ENCODE measurements around the gene SMG9.
"Not testable (repeated sequence)": the region's sequence is repeated elsewhere in the genome, so short reads cannot be mapped to it uniquely, and the experiment has no call there.

The SMG9 gene

DNA sequence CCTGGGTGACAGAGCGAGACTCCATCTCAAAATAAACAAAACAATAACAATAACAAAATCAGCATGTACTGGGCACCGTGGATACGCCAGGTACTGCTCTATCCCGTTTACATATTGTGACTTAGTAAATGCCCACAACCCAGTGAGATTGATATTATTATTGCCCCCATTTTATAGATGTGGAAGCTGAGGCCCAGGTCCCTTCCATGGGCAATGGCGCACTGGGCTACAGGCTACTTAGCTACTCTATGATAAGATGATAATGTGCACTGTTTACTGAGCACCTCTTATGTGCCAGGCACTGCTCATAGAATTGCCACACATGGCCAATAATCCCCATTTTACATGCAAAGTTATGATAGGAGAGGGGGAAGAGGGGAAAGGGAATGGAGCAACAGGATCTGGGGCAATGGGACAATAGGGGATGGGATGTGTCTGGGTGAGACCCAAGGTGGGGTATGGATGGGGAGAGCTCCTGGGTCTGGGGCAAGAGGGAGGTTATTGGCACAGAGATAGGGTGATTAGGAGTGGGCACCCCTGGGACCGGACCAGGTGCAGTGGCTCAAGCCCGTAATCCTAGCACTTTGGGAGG lies 20.6 kb upstream of the SMG9 start:
- TF ChIP-seq, protein P1, sequence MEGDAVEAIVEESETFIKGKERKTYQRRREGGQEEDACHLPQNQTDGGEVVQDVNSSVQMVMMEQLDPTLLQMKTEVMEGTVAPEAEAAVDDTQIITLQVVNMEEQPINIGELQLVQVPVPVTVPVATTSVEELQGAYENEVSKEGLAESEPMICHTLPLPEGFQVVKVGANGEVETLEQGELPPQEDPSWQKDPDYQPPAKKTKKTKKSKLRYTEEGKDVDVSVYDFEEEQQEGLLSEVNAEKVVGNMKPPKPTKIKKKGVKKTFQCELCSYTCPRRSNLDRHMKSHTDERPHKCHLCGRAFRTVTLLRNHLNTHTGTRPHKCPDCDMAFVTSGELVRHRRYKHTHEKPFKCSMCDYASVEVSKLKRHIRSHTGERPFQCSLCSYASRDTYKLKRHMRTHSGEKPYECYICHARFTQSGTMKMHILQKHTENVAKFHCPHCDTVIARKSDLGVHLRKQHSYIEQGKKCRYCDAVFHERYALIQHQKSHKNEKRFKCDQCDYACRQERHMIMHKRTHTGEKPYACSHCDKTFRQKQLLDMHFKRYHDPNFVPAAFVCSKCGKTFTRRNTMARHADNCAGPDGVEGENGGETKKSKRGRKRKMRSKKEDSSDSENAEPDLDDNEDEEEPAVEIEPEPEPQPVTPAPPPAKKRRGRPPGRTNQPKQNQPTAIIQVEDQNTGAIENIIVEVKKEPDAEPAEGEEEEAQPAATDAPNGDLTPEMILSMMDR (conservative IDR thresholded peaks at IDR 0.05; ENCODE audit: low read depth, low read length): no peak
- Histone ChIP-seq H3K4me2 (no peak overlapping the region), H3K79me2 (ENCODE audit: insufficient read depth, low read depth) (no peaks in the 10 kb centered on the region)

DNA sequence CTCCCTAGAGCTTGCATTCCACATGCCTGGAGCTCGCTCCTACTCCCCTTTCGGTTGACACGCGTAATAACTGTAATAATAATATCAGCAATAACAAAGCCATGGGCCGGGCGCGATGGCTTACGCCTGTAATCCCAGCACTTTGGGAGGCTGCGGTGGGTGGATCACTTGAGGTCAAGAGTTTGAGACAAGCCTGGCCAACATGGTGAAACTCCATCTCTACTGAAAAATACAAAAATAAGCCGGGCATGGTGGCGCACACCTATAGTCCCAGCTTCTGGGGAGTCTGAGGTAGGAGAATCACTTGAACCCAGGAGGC lies 20.1 kb upstream of the SMG9 start:
- H4K20me1 ChIP-seq (ENCODE audit: insufficient read depth); H2AFZ ChIP-seq (ENCODE audit: low read depth); H3K4me1 ChIP-seq (ENCODE audit: low read depth, poor library complexity, severe bottlenecking); H3K36me3 ChIP-seq (ENCODE audit: insufficient read depth); H3K4me2 ChIP-seq; H3K9ac ChIP-seq; H3K27ac ChIP-seq; H3K79me2 ChIP-seq (ENCODE audit: insufficient read depth, low read depth); H3K4me3 ChIP-seq (IDR thresholded peaks at IDR 0.05; ENCODE audit: insufficient read depth, low read depth, low read length): not testable (repeated sequence)
- H3K27me3 ChIP-seq (ENCODE audit: insufficient read depth, low read depth): peaks cover 12% of the 10 kb centered on the region; the same call in 1 of the 2 replicates

More for the DNA sequence above, 20.6 kb upstream of the SMG9 start:
- no peak overlapping the region for H2AFZ ChIP-seq (ENCODE audit: low read depth)
- H3K4me1 ChIP-seq (ENCODE audit: low read depth, poor library complexity, severe bottlenecking): no peaks in the 10 kb centered on the region
- H3K4me3 ChIP-seq (IDR thresholded peaks at IDR 0.05; ENCODE audit: insufficient read depth, low read depth, low read length): no peak overlapping the region
- H3K27ac ChIP-seq: no peak overlapping the region
- no peaks in the 10 kb centered on the region for H4K20me1 ChIP-seq (ENCODE audit: insufficient read depth)
- H3K27me3 ChIP-seq (ENCODE audit: insufficient read depth, low read depth): peaks cover 12% of the 10 kb centered on the region; the same call in 1 of the 2 replicates
- no peaks in the 10 kb centered on the region for H3K36me3 ChIP-seq (ENCODE audit: insufficient read depth)
- no peak overlapping the region for H3K9ac ChIP-seq

DNA sequence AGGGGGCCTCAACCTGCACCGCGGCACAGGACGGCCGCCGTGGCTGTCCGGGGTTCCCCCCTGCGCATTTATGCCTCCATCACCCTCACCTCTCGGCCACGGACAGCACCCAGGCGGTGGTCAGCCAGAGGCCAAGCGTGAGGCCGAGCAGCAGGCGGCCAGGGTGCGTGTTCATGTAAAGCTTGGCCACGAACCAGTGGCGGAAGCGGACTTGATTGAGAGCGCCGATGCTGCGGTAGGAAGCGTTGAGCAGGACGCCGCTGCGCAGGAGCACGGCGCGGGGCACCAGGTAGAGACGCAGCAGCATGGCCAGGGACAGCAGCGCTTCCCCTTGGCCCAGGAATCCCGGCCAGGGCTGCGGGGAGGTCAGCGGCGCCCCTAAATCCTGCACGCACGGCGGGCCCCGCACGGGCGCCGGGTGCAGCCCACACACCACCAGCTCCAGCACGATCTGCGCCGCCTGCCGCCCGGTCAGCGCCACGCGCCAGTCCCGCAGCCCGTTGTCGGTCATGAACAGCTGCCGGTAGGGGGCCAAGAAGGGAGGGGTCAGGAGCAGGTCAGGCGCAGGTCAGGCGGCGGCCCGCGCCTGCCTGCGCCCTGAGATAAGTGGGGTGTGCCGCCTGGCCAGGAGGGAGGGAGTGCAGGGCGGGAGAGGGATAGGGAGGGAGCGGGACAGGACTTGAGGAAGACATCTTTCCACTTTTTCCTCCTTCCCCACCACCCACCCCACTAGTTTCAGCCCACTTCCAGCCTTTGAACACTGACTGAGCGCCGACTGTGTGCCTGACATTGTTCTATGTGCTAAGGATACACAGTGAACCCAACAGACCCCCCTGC lies 19.6 kb upstream of the SMG9 start:
- Histone ChIP-seq H3K27ac (no peak overlapping the region), H3K36me3 (ENCODE audit: insufficient read depth) (no peaks in the 10 kb centered on the region), H3K4me1 (ENCODE audit: low read depth, poor library complexity, severe bottlenecking) (no peaks in the 10 kb centered on the region), H3K4me3 (IDR thresholded peaks at IDR 0.05; ENCODE audit: insufficient read depth, low read depth, low read length) (no peak overlapping the region), H4K20me1 (ENCODE audit: insufficient read depth) (no peaks in the 10 kb centered on the region), H3K27me3 (ENCODE audit: insufficient read depth, low read depth) (peaks cover 12% of the 10 kb centered on the region; the same call in 1 of the 2 replicates), H3K79me2 (ENCODE audit: insufficient read depth, low read depth) (no peaks in the 10 kb centered on the region), H3K4me2 (no peak overlapping the region), H2AFZ (ENCODE audit: low read depth) (no peak overlapping the region), H3K9ac (no peak overlapping the region)
- TF ChIP-seq, protein P1 (conservative IDR thresholded peaks at IDR 0.05; ENCODE audit: low read depth, low read length): no peak

DNA sequence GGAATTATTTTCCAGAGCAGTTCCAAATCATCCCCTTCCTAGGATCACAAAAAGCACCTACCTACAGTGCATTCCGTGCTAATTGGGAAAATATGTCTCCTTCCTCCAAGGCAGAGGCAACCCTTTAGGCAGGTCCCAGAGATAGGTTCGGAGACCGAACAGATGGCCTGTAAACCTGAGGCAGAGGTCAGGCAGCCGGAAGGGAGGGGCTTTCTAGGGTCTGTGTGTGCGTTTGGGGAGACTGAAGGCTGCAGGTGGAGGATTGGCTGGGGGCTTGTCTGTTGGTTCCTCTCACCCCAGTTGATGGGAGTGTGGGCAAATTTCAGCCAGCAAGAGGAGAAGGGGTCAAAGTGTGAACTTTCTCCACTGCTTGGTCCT lies 19.0 kb upstream of the SMG9 start:
- no peak overlapping the region for H3K9ac ChIP-seq
- no peak overlapping the region for H2AFZ ChIP-seq (ENCODE audit: low read depth)
- no peaks in the 10 kb centered on the region for H3K4me1 ChIP-seq (ENCODE audit: low read depth, poor library complexity, severe bottlenecking)
- no peaks in the 10 kb centered on the region for H4K20me1 ChIP-seq (ENCODE audit: insufficient read depth)
- H3K79me2 ChIP-seq (ENCODE audit: insufficient read depth, low read depth): no peaks in the 10 kb centered on the region
- H3K4me2 ChIP-seq: no peak overlapping the region
- no peaks in the 10 kb centered on the region for H3K36me3 ChIP-seq (ENCODE audit: insufficient read depth)
- H3K4me3 ChIP-seq (IDR thresholded peaks at IDR 0.05; ENCODE audit: insufficient read depth, low read depth, low read length): no peak overlapping the region
- H3K27me3 ChIP-seq (ENCODE audit: insufficient read depth, low read depth): peaks cover 12% of the 10 kb centered on the region; the same call in 1 of the 2 replicates
- TF ChIP-seq, protein P1 (conservative IDR thresholded peaks at IDR 0.05; ENCODE audit: low read depth, low read length): no peak
- no peak overlapping the region for H3K27ac ChIP-seq

DNA sequence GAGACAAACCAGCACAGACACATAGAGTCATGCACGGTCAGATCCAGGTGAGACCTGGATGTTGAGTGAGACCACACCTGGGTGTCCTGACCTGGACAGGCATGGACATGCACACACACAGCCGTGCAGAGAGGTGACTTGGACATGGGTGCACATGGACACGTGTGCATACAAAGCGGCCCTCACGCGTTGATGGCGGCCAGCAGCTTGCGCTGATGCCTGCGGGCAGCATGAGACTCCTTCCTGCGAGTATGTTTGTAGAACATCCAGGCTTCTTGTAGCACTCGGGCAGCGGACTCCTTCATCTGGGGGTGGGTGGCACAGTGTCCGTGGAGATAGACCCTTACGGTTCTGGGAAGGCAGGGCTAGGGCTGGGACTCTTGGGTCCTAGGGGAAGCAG lies 14.5 kb upstream of the SMG9 start:
- TF ChIP-seq, protein P1 (conservative IDR thresholded peaks at IDR 0.05; ENCODE audit: low read depth, low read length): no peak
- H3K27me3 ChIP-seq (ENCODE audit: insufficient read depth, low read depth): peaks cover 12% of the 10 kb centered on the region; the same call in 1 of the 2 replicates
- H3K4me1 ChIP-seq (ENCODE audit: low read depth, poor library complexity, severe bottlenecking): no peaks in the 10 kb centered on the region
- no peak overlapping the region for H3K4me3 ChIP-seq (IDR thresholded peaks at IDR 0.05; ENCODE audit: insufficient read depth, low read depth, low read length)
- no peak overlapping the region for H3K9ac ChIP-seq
- no peak overlapping the region for H2AFZ ChIP-seq (ENCODE audit: low read depth)
- H3K79me2 ChIP-seq (ENCODE audit: insufficient read depth, low read depth): no peaks in the 10 kb centered on the region
- H3K36me3 ChIP-seq (ENCODE audit: insufficient read depth): no peaks in the 10 kb centered on the region
- no peak overlapping the region for H3K4me2 ChIP-seq
- no peak overlapping the region for H3K27ac ChIP-seq
- H4K20me1 ChIP-seq (ENCODE audit: insufficient read depth): no peaks in the 10 kb centered on the region
